Glutamatergic neuron (in vitro differentiated cells): Measurements from ENCODE around the gene KCNQ1. TPM values are rescaled to one million over a fixed set of nuclear protein-coding genes. Genes with fewer than 3 reads are reported as not detected.
A peak's percentile ranks its signal among the peaks of the same experiment; 100 is the strongest.

Experiments used
- DNase-seq: peaks from one replicate; pipeline ENCODE4 v3.0.0; 2022
- H3K27ac Mint-ChIP-seq: one replicate; pipeline ENCODE4 v1.8.0; 2020; ENCODE audit warnings: mild to moderate bottlenecking, mixed read lengths, inconsistent platforms; ENCODE audit not compliant: unreplicated experiment
- H3K27me3 Mint-ChIP-seq: one replicate; pipeline ENCODE4 v1.8.0; 2020; ENCODE audit warnings: mild to moderate bottlenecking, moderate library complexity, mixed read lengths, inconsistent platforms; ENCODE audit not compliant: unreplicated experiment
- H3K36me3 Mint-ChIP-seq: one replicate; pipeline ENCODE4 v1.8.0; 2020; ENCODE audit warnings: mild to moderate bottlenecking, mixed read lengths, inconsistent platforms; ENCODE audit not compliant: unreplicated experiment
- H3K4me1 Mint-ChIP-seq: one replicate; pipeline ENCODE4 v1.8.0; 2020; ENCODE audit warnings: mild to moderate bottlenecking, low read depth, mixed read lengths, inconsistent platforms; ENCODE audit not compliant: unreplicated experiment
- H3K4me3 Mint-ChIP-seq: one replicate; pipeline ENCODE4 v1.8.0; 2020; ENCODE audit warnings: mild to moderate bottlenecking, mixed read lengths, inconsistent platforms; ENCODE audit not compliant: unreplicated experiment
- H3K9me3 Mint-ChIP-seq: one replicate; pipeline ENCODE4 v1.8.0; 2020; ENCODE audit warnings: mild to moderate bottlenecking, moderate library complexity, mixed read lengths, inconsistent platforms; ENCODE audit not compliant: unreplicated experiment
- CTCF ChIP-seq: fragments of 200-600 bp; sonication (generic); IDR thresholded peaks from one replicate; pipeline ENCODE4 v1.5.0; 2021; ENCODE audit not compliant: partially characterized antibody, unreplicated experiment
- total RNA-seq: library from RNA; stranded (reverse); fragmentation: NEBNext Ultra II Directional; extraction: Animal tissue kit (Norgen Biotek cat#: 25700); gene quantifications from one replicate; pipeline ENCODE4 v1.2.1, GENCODE V29; 2021; ENCODE audit not compliant: unreplicated experiment

Gene KCNQ1
- total RNA-seq, 1 donor from 2014 or later = 0.44 TPM

DNA sequence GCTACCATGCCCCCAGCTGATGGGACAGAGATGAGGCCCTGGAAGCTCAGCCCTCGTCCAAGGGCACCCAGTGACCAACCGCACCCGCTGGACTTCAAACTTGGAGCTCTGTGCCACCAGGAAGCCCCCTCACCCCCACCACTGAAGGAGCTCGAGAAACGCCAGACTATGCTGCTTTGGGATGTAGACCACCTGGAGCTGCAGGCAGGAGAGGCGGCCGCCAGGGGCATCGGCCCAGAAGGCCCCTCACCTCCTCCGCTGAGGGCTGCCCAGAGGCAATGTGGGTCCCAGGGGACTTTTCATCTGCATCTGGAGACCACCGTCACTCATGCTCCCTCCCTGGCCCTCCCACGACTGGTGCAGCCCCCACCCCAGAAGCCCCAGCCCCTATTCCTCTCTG, 412.5 kb downstream of the KCNQ1 start:
- H3K4me1 Mint-ChIP-seq = peaks cover 5% of the 10 kb centered on the region
- no peaks in the 10 kb centered on the region for H3K36me3 Mint-ChIP-seq
- no peak for DNase-seq
- no peak for TF ChIP-seq CTCF
- peaks cover 2% of the 10 kb centered on the region for H3K9me3 Mint-ChIP-seq
- peaks cover 5% of the 10 kb centered on the region for H3K27me3 Mint-ChIP-seq
- no peak overlapping the region for H3K27ac Mint-ChIP-seq
- no peak overlapping the region for H3K4me3 Mint-ChIP-seq

DNA sequence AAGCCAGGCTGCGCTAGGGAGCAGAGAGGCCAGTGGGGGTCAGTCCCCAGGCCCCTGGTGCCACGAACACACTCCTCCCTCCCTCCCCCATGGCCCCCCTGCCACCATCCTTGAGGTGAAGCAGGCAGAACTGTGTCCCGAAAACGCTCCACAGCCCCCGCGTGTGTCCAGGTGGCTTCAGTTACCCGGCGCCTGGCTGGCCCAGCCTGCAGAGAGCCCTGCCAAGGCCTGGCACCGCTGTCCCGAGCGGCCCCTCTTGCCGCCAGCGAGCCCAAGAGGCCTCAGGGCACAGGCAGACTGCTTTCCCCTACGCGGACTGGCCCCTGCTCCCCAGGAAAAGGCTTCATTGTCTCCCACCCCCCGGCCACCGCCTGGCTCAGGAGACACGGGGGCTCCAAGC, 413.1 kb downstream of the KCNQ1 start:
- Mint-ChIP-seq H3K36me3 (no peaks in the 10 kb centered on the region), H3K9me3 (peaks cover 2% of the 10 kb centered on the region), H3K4me1 (peaks cover 5% of the 10 kb centered on the region), H3K27me3 (peaks cover 5% of the 10 kb centered on the region), H3K4me3 (no peak overlapping the region), H3K27ac (no peak overlapping the region)
- no peak for TF ChIP-seq CTCF
- no peak for DNase-seq

GRCh38 chr11:2858995-2859698, 414.3 kb downstream of the KCNQ1 start:
- Mint-ChIP-seq H3K27ac (no peak overlapping the region), H3K4me1 (peaks cover 13% of the 10 kb centered on the region), H3K27me3 (peaks cover 3% of the 10 kb centered on the region), H3K36me3 (no peaks in the 10 kb centered on the region), H3K4me3 (no peak overlapping the region), H3K9me3 (peaks cover 4% of the 10 kb centered on the region)
- DNase-seq = no peak
- no peak for TF ChIP-seq CTCF

DNA sequence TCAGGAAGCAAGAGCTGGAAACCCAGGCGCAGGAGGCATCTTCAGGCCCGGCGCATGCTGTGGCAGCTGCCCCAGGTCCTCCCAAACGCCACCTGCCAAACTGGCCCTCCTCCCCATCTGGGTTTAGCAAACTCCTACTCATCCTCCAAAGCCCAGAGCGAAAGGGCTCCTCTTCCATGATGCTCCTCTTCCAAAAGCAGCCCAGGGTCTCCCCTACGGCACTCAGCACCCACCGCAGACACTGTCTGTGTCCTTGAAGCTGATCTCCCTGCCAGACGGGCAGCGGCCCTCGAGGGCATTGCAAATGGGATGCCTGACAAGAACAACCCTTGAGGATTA, 414.9 kb downstream of the KCNQ1 start:
- DNase-seq = no peak
- peaks cover 14% of the 10 kb centered on the region for H3K4me1 Mint-ChIP-seq
- no peak overlapping the region for H3K4me3 Mint-ChIP-seq
- no peak overlapping the region for H3K27ac Mint-ChIP-seq
- no peak for TF ChIP-seq CTCF
- H3K36me3 Mint-ChIP-seq = no peaks in the 10 kb centered on the region
- peaks cover 3% of the 10 kb centered on the region for H3K27me3 Mint-ChIP-seq
- peaks cover 6% of the 10 kb centered on the region for H3K9me3 Mint-ChIP-seq

- Mint-ChIP-seq H3K27ac (peak overlapping the region; percentile 55), H3K27me3 (peaks cover 8% of the 10 kb centered on the region), H3K4me3 (no peak overlapping the region), H3K9me3 (peaks cover 9% of the 10 kb centered on the region), H3K36me3 (no peaks in the 10 kb centered on the region), H3K4me1 (peaks cover 18% of the 10 kb centered on the region)
- no peak for DNase-seq
- no peak for TF ChIP-seq CTCF
These were observed 415.8 kb downstream of the KCNQ1 start for GRCh38 chr11:2860636-2861035.
